Lung microvascular endothelial cell (primary cell): ENCODE data around the gene BANK1. TPM values are rescaled to one million over a fixed set of nuclear protein-coding genes. Genes with fewer than 3 reads are reported as not detected.

Experiments
- DNase-seq, 2 donors: peaks; one replicate each; pipeline versions ENCODE4 v3.0.0 to v3.0.0-alpha.2; 2010; ENCODE audit warnings: low read depth in 2 of 2
- total RNA-seq: library from RNA; depleted of rRNA; stranded (reverse); fragments of >200 nt; gene quantifications from 2 replicates; pipeline ENCODE4 v1.2.1, GENCODE V29; 2014

Gene BANK1
- total RNA-seq, 1 donor from 2014 or later = not detected

DNA sequence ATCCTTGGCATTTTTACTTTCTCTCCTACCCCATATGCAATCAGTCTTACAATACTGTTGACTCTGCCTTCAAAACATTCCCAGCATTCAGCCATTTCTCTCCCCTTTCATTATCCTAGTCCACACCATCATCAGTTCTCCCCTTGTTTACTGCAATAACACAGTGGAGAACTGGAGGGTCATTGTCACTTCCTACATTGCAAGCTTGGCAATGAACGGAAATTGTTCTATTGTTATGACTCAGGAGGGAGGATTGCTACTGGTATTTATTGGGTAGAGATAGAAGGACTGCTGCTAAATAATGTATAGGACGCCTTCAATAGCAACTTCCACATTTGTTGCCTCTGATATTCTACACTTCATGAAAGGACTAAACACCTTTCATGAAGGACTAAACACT lies 231.8 kb downstream of the BANK1 start:
- peak; percentile 70 to 79 for DNase-seq

DNA sequence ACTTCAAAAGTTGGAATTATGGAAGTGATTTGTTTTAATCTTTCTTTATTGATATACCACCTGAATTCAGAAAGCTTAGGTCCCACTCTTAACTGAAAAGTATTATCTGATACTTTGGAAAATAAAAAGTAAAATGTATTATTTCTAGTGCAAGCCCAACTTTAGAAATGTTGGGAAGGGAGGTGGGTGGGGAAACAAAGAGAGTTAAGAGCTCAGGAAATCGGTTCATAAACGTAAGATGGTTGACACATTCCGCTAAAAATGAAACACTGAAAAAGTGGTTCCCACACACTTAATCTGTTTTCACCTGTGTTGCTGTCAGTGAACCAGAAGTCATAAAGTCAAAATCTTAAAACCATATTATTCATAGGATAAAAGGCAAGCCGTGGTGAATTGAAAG lies 237.4 kb downstream of the BANK1 start:
- DNase-seq = no peak

DNA sequence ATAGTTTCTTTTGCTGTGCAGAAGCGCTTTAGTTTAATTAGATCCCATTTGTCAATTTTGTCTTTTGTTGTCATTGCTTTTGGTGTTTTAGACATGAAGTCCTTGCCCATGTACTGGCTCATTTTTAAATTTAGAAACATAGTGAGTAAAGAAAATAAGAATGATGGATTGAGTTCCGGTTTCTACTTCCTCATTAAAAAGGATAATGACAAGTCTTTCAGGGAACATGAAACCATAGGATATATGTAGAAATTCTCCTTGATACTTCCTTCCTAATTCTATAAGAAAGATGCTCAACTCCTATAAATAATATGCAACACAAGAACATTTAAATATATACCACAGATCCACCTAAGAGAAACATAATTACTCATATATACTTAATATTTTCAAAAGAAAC lies 240.9 kb downstream of the BANK1 start:
- DNase-seq = no peak

DNA sequence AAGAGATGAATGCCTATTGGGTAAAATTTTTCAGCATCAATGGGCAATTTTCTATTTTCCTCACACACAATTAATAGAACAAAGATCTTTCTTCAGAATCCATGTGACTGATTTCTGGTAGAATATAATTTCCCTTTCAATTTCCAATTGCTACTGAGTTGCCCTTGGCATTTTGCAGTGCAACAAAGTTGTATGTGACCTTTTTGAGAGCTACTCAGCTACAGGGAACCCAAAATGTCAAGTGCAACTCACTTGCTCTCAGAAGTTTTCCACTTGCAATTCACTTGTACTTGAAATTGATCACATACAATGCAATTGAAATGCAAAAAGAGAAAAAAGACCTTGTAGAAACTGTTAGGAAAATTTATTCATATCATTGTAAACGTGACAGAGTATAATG lies 245.5 kb downstream of the BANK1 start:
- DNase-seq = no peak

DNA sequence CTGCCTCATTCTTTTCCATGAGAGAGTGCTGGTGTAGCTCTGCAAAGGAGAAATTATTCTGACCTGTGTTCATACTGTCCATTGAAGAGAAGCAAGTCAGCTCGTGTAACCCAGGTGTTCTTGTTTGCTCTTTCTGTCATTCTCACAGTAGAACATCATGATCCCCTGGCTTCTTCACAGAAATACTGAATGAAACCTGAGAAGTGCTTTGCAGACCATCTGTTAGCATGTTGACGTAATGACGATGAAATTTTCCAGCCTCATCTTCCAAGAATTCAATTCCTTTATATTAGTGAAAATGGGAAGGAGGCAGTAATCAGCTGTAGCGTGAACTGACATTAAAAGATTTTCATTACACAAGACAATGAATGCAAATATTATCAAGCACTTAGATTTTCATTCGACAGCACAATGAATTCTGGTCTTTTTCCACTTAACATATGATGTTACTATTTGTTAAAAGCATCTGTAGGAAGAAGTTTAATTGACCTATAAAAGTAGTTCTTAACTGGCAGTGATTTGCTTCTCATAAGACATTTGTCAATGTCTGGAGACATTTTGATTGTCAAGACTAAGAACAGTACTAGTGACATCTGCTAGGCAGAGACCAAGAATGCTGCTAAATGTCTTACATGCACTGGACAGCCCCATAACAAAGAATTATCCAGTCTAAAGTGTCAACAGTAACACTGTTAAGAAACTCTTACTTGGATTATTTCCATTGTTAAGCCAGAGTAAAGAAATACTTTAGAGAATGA lies 246.3 kb downstream of the BANK1 start:
- no peak for DNase-seq

DNA sequence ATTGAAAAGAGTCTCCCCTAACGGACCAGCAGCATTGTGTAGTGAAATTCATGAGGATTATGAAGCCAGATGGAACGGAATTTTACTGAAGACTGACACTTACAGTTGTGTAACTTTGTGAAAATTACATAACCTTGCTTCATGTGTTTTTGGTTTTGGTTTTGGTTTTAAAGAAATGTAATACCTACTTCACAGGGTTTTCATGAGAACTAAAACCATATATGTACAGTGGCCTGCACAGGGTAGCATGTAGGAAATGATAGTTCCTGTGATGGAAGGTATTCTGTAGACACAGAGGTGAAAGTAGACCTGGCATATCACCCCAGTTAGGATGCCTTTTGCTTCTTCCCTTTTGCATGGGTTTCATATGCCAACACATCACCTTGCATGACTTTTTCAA lies 247.0 kb downstream of the BANK1 start:
- DNase-seq = no peak

DNA sequence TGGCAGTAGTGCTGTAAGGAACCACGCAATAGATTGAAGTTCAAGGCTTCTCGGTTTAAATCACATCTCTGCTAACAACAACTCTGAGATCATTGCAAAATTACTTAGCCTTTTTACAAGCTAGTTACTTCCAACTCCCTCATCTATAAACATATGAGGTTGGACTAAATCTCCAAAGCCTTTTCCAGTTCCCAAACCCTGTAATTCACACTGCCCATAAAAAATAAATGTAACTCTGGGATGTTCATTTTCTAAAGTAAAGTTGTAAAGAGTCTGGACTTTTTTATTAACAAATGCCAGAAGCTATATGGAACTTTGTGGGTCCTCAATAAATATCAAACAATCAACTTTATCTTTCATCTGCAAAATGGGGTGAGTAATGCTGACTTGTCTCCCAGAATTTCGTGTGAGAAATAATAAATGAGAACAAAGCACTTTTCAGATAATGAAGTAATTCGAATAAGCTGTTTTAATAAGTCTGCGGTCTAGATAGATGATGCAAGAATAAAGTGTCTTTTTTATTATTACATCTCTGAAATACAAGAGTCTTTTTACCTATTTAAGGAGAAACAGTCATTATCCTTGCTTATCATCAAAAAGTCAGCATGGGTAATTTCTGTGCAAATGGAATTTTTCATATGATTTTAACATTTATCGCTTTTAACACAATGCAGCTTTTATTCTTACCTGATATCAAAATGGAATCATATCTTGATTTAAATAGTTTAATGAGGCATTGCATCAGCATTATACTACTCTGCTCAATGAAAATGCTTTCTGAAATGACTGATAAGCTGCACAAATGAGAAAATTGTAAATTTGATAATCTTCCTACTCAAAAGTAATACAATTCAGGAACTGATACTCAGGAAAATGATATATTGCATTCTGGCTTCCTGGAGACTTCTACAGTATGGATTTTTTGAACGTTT lies 252.6 kb downstream of the BANK1 start:
- DNase-seq = no peak

DNA sequence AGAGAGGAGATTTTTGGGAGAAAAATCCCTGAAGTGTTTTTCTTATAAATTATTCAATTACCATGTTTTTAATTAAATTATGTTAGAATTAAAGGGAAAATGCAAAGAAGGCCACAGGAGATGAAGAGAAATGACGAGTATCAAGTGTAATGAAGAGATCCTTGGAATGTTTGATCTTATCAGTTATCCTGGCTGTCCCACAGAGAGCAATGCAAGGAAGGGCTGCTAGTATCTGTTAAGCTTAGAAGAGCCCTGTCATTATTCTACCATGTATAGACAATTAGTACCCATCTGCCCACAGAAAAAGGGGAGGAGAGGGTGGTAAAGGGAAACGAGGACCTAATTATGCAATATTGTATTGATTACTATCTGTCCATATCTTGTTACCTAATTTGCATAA lies 257.1 kb downstream of the BANK1 start:
- no peak for DNase-seq

DNA sequence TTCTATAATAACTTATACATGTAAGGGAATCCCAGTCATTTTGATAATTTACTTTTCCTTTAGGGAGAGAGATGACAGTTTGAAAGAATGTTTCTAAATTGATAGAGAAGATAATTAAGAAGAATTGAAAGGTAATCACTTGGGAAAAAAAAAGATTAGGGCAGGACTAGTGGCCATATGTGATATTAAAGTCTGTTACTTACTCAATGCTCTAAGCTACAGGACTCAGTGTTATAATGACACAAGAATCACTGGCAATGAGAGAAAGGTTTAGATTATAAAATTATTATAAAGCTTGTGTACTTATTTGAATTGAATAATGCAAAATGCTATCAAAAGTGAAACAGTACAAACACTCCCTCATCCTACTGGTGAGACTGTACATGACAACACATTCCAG lies 265.3 kb downstream of the BANK1 start:
- DNase-seq = no peak

DNA sequence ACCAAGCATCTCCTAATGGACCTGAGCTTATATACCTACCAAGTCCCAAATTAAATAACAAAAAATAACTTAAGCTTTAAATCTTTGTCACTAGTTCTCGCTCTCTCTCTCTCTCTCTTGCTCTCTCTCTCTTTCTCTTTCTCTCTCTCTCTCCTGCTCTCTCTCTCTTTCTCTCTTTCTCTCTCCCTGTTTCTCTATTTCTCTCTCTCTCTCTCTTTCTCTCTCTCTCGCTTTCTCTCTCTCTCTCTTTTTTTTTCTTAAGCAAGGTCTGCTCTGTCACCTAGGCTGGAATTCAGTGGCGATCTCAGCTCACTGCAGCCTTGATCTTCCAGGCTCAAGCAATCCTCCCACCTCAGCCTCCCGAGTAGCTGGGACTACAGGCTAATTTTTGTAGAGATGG lies 266.6 kb downstream of the BANK1 start:
- no peak for DNase-seq

DNA sequence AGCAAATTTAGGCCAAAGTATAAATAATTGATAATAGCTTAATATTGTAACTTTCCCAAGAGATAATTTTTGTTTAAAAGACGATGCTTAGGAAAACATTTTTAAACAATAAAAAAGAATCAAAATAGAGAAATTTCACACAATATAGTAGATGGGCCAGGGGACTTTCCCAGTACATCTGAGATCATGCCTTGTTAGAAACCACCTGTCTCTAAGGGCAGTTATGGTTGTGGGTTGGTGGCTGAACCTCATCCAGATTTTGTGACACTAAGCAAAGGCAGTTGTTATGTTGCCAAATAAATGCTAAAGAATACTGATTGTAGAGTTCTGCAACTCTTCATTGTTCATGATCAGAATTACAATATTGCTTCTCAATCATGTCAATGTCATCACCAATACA lies 270.6 kb downstream of the BANK1 start:
- DNase-seq = no peak

DNA sequence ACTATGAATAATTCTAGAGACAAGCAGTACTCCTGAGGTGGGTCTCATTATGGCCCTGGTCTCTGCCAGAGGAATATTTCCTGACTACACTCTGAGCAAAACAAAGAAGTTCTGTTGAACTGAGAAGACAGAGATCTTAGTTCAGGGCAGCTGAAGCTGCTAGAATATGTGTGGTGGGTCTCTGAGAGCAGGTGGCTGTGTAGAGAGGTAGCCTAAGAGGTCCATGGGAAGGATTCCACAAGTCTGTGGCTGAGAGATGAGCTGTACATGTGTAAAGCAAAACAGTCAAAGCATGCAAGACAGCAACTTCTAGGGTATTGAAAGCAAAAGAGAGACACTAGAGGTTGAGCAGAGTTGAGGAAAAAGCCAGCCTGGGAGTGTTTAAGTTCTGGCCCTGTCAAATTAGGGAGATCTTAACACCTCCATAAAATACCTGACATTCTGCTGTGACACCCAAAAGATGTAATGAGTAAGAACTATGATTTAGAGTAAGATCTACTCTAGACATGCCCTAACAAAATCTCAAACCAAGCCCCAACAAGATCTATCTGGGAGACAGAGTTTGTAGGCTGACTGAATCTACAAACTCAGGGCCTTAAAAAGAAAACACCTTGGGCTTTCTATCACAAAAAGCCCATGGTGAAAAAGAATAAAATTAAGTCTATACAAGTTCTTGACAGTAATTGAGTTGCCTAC lies 274.4 kb downstream of the BANK1 start:
- no peak for DNase-seq

DNA sequence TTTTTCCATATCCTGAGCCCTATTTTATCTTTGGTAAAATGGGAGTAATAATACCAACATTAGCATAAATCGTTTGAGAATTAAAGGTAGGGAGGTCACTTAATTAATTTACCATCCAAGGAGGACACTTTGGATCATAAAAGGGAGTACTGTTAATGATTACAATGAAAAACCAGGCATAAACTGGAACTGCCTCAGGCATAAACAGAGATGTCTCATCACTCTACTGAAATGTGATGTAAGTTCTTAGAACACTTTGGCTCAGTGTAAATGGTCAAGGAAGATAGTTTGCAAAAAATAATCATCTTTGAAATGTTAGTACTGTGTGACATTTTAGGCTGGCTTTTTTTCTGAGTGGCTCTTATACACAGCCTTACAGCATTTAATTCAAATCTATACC lies 286.1 kb downstream of the BANK1 start:
- no peak for DNase-seq

DNA sequence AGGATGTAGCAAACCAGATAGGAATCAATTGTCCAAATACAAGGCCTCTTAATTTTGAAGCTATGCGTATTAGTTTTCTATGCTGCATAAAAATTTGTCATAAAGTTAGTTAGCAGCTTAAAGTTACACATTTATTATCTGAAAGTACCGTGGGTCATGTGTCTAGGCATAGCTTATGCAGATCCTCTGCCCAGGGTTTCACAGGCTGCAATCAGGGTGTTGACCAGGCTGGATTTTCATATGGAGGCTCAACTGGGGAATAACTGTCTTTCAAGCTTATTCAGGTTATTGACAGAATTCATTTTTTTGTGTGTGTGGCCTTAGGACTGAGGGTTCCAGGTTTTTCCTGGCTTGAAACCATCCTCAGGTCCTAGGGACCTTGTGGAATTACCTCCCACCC lies 289.7 kb downstream of the BANK1 start:
- DNase-seq = no peak

DNA sequence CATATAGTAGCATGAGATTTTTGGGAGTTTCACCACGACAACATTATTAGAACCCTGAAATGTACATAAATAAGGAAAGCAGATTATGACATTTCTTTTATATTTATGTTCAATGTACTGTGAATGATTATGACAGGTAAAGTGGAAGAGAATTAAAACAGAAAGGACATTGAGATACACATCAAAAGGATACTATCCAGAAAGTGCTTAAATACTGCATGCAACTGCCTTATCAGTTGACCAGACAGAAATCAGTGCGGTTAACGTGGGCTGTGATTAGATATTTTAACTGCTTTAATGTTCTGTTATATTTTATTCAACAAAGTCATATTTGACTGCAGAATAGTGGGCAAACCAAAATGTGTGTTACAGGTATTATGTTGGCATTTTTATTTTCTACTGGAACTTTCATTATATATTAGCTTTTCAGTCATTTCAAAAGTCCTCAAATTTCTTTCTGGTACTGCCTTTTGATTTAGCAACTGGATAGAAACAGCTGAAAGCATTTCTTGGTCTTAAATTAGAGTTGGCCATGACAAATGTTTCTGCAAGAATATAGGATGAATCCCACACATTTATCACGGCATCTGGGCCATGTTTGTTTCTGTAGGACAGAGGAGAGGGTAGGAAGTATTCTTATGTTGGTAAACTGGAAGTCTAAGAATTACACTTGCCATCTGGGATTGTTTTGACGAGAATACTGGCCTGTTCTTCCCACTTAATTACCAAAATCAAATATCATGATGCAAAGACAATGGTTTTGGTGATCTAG lies 299.5 kb downstream of the BANK1 start:
- no peak for DNase-seq

DNA sequence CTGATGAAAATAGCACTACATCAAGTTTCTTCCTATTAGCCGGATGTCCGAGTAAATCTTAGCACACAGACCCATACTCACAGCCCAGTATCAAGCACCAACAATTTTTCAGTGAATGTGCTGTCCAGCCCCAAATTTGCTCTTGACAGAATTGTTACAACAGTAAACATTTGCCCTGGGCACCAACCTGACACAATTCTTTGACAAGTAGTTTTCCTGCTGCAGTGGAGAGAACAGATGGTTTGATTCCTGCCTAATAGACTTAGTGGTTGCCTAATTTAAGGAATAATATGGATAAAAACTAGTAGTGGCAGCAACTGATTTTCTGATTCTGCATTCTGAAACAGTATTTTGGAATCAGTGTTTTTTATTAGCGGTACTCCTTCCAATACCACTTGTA lies 301.1 kb downstream of the BANK1 start:
- no peak for DNase-seq

DNA sequence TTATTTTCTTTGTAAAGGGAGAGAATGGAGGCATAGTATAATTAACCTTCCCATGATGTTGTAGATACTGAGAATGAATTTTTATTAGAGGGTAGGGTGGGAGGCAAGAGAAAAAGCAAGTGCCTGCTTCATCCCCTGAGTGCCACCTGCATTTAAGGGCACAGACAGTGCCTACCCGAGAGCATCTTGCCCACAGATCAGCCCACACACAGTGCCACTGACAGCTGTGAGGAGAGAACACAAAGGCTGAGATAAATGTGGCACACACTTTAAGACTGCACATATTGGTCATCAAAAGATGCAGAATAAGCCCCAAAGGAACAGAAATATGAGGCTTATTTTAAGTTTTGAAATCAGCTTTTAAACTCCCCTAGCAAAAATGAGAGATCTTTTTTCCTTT lies 304.0 kb downstream of the BANK1 start:
- DNase-seq = no peak

DNA sequence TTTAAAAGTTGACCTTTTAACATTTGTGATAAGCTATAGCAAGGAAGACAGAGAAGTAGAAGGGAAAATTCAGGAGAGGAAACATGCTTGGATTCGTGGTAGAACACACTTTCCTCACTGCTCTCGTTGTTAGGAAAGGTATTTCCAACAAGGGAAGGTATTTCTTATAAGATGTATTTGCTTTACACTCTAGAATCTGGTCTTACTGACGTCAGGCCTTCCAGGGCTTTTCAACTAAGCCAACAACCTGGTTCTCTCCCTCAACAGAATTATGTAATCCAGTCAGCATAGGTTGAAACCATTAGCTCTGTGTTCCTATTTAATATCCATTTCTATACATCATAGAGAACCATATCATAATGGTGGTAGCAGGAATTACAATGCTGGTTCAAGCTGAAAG lies 312.8 kb downstream of the BANK1 start:
- DNase-seq = no peak

DNA sequence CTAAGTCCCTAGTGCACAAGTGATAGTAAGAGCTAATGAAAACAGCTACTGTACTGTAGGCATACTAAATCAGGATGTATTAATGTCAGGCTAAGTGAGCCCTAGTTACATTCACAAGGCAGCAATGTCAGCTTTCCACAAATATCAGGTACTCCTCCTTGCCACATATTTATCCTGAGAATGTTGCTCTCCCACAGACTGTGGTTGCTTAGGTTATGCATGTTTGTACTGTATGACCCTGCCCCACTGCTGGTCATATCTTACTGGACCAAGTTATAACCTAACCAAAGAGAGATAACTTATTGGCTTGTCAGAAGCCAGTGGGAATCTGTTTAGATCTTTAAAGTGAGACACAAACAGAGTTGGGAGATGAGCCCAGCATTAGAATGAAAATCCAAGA lies 313.7 kb downstream of the BANK1 start:
- DNase-seq = no peak

DNA sequence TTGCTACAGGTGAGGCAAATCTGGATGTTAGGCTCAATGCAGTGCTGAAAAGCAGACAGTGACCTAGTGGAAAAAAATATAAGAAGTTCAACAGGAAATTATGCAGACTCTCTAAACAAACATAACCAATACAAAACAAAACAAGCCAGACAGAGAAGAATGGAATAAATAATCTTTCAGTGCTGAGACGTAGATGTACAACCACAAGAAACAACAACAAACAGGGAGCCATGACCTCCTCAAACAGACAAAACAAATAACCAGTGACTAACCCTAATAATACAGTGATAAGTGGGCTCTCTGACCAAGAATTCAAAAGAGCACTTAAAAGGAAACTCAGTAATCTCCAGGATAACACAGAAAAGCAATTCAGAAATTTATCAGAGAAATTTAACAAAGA lies 315.5 kb downstream of the BANK1 start:
- DNase-seq = no peak

DNA sequence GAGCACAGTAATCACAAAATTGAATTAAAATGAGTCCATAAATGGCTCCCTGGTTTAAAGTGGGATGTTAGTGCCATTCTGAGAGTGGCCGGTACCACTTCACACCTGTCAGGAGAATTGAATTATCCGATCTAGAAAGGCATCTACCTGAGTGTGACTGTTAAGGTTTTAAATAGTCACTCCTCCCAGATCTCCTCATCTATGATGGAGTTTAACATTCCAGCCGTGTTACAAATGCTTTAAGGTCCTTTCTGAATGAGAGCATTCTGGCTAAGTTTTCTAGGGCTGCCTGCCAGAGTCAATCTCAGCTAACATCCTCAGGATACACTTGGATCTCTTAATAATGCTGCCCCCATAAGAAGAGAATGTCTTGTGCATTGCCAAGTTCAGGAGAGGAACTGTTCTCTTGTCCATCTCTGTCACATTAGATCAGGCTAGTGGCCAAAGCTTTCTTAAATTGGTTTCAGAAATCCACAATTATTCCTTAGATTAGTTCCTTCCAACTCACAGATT lies 323.6 kb downstream of the BANK1 start:
- DNase-seq = no peak
